Measurements from ENCODE around the gene GJA1.
"Not testable (repeated sequence)": the region's sequence is repeated elsewhere in the genome, so short reads cannot be mapped to it uniquely, and the experiment has no call there.

Gene GJA1

GRCh38 chr6:121435444-121436069 lies at the start of gene GJA1:
Gene GJA1 (plus strand): TSS chr6:121435646. CDS start chr6:121446848, 11,202 bp downstream.
- no peak for DNase-seq

GRCh38 chr6:121386551-121386950 lies 48.9 kb upstream of the GJA1 start:
- not testable (repeated sequence) for DNase-seq

GRCh38 chr6:121389419-121389818 lies 46.0 kb upstream of the GJA1 start:
- DNase-seq: no peak

- no peak for DNase-seq
Observed at GRCh38 chr6:121393731-121394505, 41.5 kb upstream of the GJA1 start.

- no peak for DNase-seq
Observed at GRCh38 chr6:121395736-121396135, 39.7 kb upstream of the GJA1 start.

- not testable (repeated sequence) for DNase-seq
Observed at GRCh38 chr6:121397188-121397587, 38.3 kb upstream of the GJA1 start.

- no peak for DNase-seq
Observed at GRCh38 chr6:121398127-121398526, 37.3 kb upstream of the GJA1 start.

GRCh38 chr6:121399966-121400365 lies 35.5 kb upstream of the GJA1 start:
- no peak for DNase-seq

GRCh38 chr6:121403964-121404363 lies 31.5 kb upstream of the GJA1 start:
- DNase-seq: no peak

GRCh38 chr6:121405306-121405705 lies 30.1 kb upstream of the GJA1 start:
- DNase-seq: no peak

- DNase-seq: no peak
Observed at GRCh38 chr6:121408321-121408720, 27.1 kb upstream of the GJA1 start.

GRCh38 chr6:121413879-121414278 lies 21.6 kb upstream of the GJA1 start:
- DNase-seq: no peak

GRCh38 chr6:121418346-121418745 lies 17.1 kb upstream of the GJA1 start:
- no peak for DNase-seq

GRCh38 chr6:121426686-121427085 lies 8.8 kb upstream of the GJA1 start:
- DNase-seq: no peak

GRCh38 chr6:121428872-121429756 lies 6.3 kb upstream of the GJA1 start:
- no peak for DNase-seq

- no peak for DNase-seq
Observed at GRCh38 chr6:121430514-121431460, 4.7 kb upstream of the GJA1 start.

GRCh38 chr6:121431776-121432175 lies 3.7 kb upstream of the GJA1 start:
- DNase-seq: not testable (repeated sequence)

GRCh38 chr6:121434037-121434770 lies 1.2 kb upstream of the GJA1 start:
- DNase-seq: no peak

- no peak for DNase-seq
Observed at GRCh38 chr6:121436274-121436857, 920 bp downstream of the GJA1 start.

GRCh38 chr6:121436960-121437850 lies 1.8 kb downstream of the GJA1 start:
- no peak for DNase-seq

Measured in CD4-positive, alpha-beta T cell treated with Interleukin-1 beta for 1 hour (primary cell).